Vagina (tissue), 2 donors: Measurements from ENCODE around the gene OLFM1. TPM values are rescaled to one million over a fixed set of nuclear protein-coding genes. Genes with fewer than 3 reads are reported as not detected.
"Not testable (repeated sequence)": the region's sequence is repeated elsewhere in the genome, so short reads cannot be mapped to it uniquely, and the experiment has no call there.

Experiments used
- DNase-seq, 2 donors: peaks; one replicate each; pipeline ENCODE4 v3.0.0-alpha.2; 2017; ENCODE audit errors: extremely low spot score in 2 of 2
- H3K27ac ChIP-seq: fragments of 200-600 bp; sonication (generic); one replicate; pipeline ENCODE4 v1.5.1; 2019
- H3K27me3 ChIP-seq: fragments of 200-600 bp; sonication (generic); one replicate; pipeline ENCODE4 v1.5.1; 2019
- H3K36me3 ChIP-seq, 2 donors: fragments of 200-600 bp; sonication (generic); one replicate each; pipeline ENCODE4 v1.5.1; 2017 to 2019
- H3K4me1 ChIP-seq: fragments of 200-600 bp; sonication (generic); one replicate; pipeline ENCODE4 v1.5.1; 2019
- H3K4me3 ChIP-seq, 2 donors: fragments of 200-600 bp; sonication (generic); 1 replicate in 1 of 2; 2 replicates in 1 of 2; pipeline ENCODE4 v1.5.1; 2016 to 2019
- H3K9me3 ChIP-seq: fragments of 200-600 bp; sonication (generic); one replicate; pipeline ENCODE4 v1.5.1; 2019
- CTCF ChIP-seq, 3 experiments: fragments of 450-650 bp in 2 of 3; fragments of 200-600 bp in 1 of 3; sonication (generic) in 1 of 3; IDR thresholded peaks; one replicate each; pipeline ENCODE4 v1.5.1; 2017 to 2019; ENCODE audit warnings: antibody characterized with exemption in 3 of 3, mild to moderate bottlenecking in 2 of 3, moderate library complexity in 2 of 3
- POLR2A ChIP-seq, 2 donors: fragments of 450-650 bp; IDR thresholded peaks; one replicate each; pipeline ENCODE4 v1.6.1; 2017; ENCODE audit warnings: antibody characterized with exemption in 2 of 2, mild to moderate bottlenecking in 2 of 2, moderate library complexity in 2 of 2
- POLR2AphosphoS5 ChIP-seq, 2 donors: sonication (generic); formaldehyde crosslinking; IDR thresholded peaks; one replicate each; pipeline ENCODE4 v1.9.0; 2017; ENCODE audit warnings: antibody characterized with exemption in 2 of 2, mild to moderate bottlenecking in 2 of 2, low read depth in 1 of 2; ENCODE audit not compliant: insufficient read depth in 1 of 2
- intact Hi-C: fragments of 100-400 bp; cut with DNase I; formaldehyde crosslinking; loops from one replicate; pipeline ENCODE4 v1.15.1; 2023
- total RNA-seq: library from RNA; depleted of rRNA; stranded (reverse); fragments of >200 nt; gene quantifications from one replicate; pipeline ENCODE4 v1.2.3, GENCODE V29; 2016

OLFM1 gene
- total RNA-seq, 1 donor from 2014 or later = 39.0 TPM

- H3K9me3 ChIP-seq = no peaks in the 10 kb centered on the region
- H3K27me3 ChIP-seq = no peaks in the 10 kb centered on the region
- H3K4me1 ChIP-seq = no peaks in the 10 kb centered on the region
- no peaks in the 10 kb centered on the region for H3K36me3 ChIP-seq
- no peak for DNase-seq
- intact Hi-C loops = no loop called here
- TF ChIP-seq POLR2AphosphoS5 (IDR thresholded peaks at IDR 0.05; ENCODE audit: insufficient read depth in 1 of 2, low read depth in 1 of 2) (no peak), CTCF (IDR thresholded peaks at IDR 0.05) (no peak), POLR2A (IDR thresholded peaks at IDR 0.05) (no peak)
- no peak overlapping the region for H3K27ac ChIP-seq
- no peak overlapping the region for H3K4me3 ChIP-seq
Observed at GRCh38 chr9:135055181-135055580, 32.3 kb upstream of the OLFM1 start.

GRCh38 chr9:135056541-135056940 is 30.9 kb upstream of the OLFM1 start:
- Histone ChIP-seq H3K36me3 (no peaks in the 10 kb centered on the region), H3K9me3 (no peaks in the 10 kb centered on the region), H3K4me1 (no peaks in the 10 kb centered on the region), H3K4me3 (no peak overlapping the region), H3K27me3 (no peaks in the 10 kb centered on the region), H3K27ac (no peak overlapping the region)
- no peak for DNase-seq
- TF ChIP-seq CTCF (IDR thresholded peaks at IDR 0.05) (no peak), POLR2AphosphoS5 (IDR thresholded peaks at IDR 0.05; ENCODE audit: insufficient read depth in 1 of 2, low read depth in 1 of 2) (no peak), POLR2A (IDR thresholded peaks at IDR 0.05) (no peak)
- intact Hi-C loops = no loop called here

- Histone ChIP-seq H3K27ac (no peak overlapping the region), H3K27me3 (no peaks in the 10 kb centered on the region), H3K4me3 (no peak overlapping the region), H3K36me3 (no peaks in the 10 kb centered on the region), H3K4me1 (no peaks in the 10 kb centered on the region), H3K9me3 (no peaks in the 10 kb centered on the region)
- TF ChIP-seq POLR2AphosphoS5 (IDR thresholded peaks at IDR 0.05; ENCODE audit: insufficient read depth in 1 of 2, low read depth in 1 of 2) = no peak
- no peak for TF ChIP-seq CTCF (IDR thresholded peaks at IDR 0.05)
- no peak for TF ChIP-seq POLR2A (IDR thresholded peaks at IDR 0.05)
- intact Hi-C loops = no loop called here
- DNase-seq = no peak
Observed at GRCh38 chr9:135060461-135061116, 26.9 kb upstream of the OLFM1 start.

GRCh38 chr9:135061441-135061840 is 26.0 kb upstream of the OLFM1 start:
- no peak for DNase-seq
- TF ChIP-seq POLR2A (IDR thresholded peaks at IDR 0.05) = no peak
- TF ChIP-seq CTCF (IDR thresholded peaks at IDR 0.05) = no peak
- TF ChIP-seq POLR2AphosphoS5 (IDR thresholded peaks at IDR 0.05; ENCODE audit: insufficient read depth in 1 of 2, low read depth in 1 of 2) = no peak

GRCh38 chr9:135062254-135062653 is 25.2 kb upstream of the OLFM1 start:
- H3K4me1 ChIP-seq = no peaks in the 10 kb centered on the region

More at GRCh38 chr9:135061441-135061840, 26.0 kb upstream of the OLFM1 start:
- no peak overlapping the region for H3K27ac ChIP-seq
- no peaks in the 10 kb centered on the region for H3K4me1 ChIP-seq
- H3K27me3 ChIP-seq = no peaks in the 10 kb centered on the region
- intact Hi-C loops = no loop called here
- H3K36me3 ChIP-seq = no peaks in the 10 kb centered on the region
- no peaks in the 10 kb centered on the region for H3K9me3 ChIP-seq
- H3K4me3 ChIP-seq = no peak overlapping the region

GRCh38 chr9:135063466-135063865 is 24.0 kb upstream of the OLFM1 start:
- DNase-seq, H3K9me3 ChIP-seq, intact Hi-C loops, H3K4me3 ChIP-seq, H3K36me3 ChIP-seq, H3K27me3 ChIP-seq, H3K4me1 ChIP-seq, H3K27ac ChIP-seq: not testable (repeated sequence)

More at GRCh38 chr9:135062254-135062653, 25.2 kb upstream of the OLFM1 start:
- Histone ChIP-seq H3K9me3 (no peaks in the 10 kb centered on the region), H3K27ac (no peak overlapping the region), H3K36me3 (no peaks in the 10 kb centered on the region), H3K27me3 (no peaks in the 10 kb centered on the region), H3K4me3 (no peak overlapping the region)
- no peak for DNase-seq
- intact Hi-C loops = no loop called here
- TF ChIP-seq POLR2A (IDR thresholded peaks at IDR 0.05) (no peak), POLR2AphosphoS5 (IDR thresholded peaks at IDR 0.05; ENCODE audit: insufficient read depth in 1 of 2, low read depth in 1 of 2) (no peak), CTCF (IDR thresholded peaks at IDR 0.05) (no peak)

- H3K27ac ChIP-seq, intact Hi-C loops, H3K36me3 ChIP-seq, H3K4me3 ChIP-seq, H3K9me3 ChIP-seq, H3K4me1 ChIP-seq, H3K27me3 ChIP-seq, DNase-seq: not testable (repeated sequence)
Observed at GRCh38 chr9:135063888-135064287, 23.6 kb upstream of the OLFM1 start.
